Cortex of kidney (tissue), 1 donor: ENCODE data around the gene WWOX.

Experiments used
- DNase-seq: peaks from one replicate; lab custom pipeline; 2025; lab: John Stamatoyannopoulos, UW

Gene WWOX

DNA sequence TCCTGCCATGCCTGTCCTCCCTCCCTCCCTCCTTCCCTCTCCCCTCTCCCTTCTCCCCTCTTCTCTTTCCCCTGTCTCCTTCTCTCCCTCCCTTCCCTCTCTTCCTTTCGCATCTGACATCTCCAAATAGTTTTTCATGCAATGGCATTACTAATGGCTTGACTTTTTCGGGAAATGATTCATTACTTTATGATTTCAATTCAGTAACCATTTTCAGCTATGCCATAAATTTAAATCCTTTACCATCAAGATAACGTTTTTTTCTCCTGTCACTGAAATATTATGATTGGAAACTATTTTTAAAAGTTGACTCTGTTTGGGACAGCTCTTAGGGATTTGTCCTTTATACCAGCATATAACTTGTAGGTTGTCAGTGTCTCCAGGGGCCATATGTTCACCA is 201.0 kb downstream of the WWOX start:
- DNase-seq = no peak

DNA sequence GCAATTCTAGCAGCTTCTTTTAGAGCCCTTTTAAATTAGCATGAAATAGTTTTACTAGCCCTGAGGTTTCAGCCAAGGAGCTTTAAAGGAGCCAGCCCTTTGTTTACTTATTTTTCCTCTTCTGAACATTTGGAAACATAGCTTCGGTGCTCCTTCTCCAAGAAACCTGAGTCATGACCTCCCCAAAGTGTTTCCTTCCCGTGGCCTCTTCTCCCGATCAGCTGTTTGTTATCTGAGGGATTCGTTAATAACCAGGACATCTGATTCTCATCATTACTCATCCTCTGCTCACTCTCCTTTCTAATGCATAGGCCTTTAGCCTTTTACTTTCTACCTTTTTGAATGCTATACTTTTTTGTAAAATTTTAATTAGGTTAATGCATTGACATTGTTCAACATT is 204.5 kb downstream of the WWOX start:
- no peak for DNase-seq

DNA sequence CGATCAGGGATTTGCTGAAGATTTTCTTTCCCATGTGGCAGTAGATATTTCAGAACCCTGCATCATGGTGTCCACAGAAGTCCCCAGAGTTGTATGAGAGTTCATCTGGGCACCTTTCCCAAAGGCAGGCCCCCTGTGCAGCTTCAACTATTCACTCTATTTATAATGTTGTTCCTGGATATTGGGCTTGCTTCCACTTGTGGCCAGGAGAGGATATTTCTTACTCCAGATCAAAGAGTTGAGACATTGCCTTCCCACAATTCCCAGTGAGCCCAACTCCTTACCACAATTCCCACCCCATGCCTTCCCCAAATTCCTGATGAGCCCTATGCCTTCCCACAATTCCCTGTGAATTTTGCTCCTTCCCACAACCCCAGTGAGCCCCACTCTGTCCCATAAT is 206.9 kb downstream of the WWOX start:
- DNase-seq = no peak

DNA sequence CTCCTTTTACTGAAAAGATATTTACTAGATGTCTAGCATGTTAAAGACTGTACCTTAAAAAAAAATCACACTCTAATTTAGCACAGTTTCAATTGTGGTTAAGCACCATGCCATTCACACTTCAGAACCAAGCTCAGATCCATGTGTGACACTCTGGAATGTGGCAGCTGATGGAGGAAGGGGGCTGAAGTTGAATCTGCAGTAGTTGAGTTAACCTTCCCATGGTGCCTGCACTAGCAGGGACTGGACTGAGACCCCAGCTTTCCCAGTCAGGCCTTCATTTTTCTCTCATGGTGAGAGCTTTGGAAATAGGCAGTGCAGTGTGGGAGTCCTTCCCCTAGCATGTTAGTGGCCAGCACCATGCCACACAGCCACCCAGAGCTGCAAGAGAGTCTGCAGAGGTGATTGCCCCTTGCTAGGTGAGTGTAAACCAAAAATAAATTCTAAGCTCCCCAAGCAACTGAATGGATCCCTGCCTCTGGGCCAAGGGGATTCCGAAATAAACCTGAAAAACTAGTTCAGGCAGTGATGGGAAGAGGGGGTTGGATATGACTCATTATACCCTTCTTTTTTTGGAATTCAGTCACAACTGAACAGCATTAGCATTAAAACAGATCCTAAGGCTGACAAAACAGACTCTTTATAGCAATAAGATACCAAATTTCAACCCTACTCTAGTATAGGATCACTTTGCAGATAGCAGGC is 208.5 kb downstream of the WWOX start:
- DNase-seq = no peak

DNA sequence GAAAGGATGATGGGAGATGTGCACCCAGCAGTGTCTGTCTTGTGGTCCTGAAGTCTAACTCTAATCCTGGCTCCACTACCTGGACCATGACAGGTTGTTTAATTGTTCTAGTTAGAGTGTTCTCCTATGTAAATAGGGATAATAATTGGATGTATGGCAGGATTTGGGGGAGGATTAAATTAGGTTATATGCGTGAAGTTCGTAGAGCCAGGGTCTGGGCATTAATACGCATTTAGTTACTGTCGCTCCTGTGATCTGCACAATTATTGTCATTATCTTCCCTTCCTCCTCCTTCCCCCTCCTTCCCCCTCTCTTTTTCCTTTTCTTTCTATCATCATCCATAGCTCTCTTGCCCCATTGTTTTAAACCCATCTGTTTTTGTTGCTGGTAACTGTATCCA is 210.3 kb downstream of the WWOX start:
- DNase-seq = no peak

DNA sequence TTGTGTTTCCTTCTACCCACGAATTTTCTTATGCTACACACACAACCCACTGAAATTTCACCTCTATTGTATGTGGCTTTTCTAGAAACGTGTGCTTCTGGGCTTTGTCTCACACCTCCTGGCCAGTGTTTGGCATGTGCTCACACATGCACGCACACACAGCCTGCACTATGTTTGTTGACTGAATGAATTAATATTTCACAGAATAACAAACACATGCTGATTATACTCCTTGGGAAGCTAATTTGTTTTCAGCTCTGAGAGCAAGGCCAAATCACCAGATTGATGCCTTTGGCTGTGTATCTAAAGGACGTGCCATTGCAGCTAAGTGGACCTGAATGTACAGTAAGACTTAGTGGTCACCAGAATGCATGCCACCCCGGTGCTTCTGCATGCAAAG is 210.7 kb downstream of the WWOX start:
- no peak for DNase-seq

GRCh38 chr16:78310990-78311561 is 211.6 kb downstream of the WWOX start:
- DNase-seq = no peak

DNA sequence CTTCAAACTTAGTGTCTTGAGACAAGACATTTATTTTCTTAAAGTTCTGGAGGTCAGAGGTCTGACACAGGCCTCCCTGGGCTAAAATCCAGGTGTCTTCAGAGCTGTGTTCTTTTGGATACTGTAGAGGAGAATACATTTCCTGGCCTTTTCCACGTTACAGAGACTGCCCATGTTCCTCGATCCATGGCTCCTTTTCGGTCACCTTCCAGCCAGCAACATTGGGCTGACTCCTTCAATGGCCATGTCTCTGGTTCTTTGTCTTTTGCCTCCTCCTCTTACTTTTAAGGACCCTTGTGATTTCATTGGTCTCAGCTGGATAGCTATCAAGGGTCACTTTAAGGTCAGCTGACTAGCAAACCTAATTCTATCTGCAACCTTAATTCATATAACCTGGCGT is 212.4 kb downstream of the WWOX start:
- no peak for DNase-seq

GRCh38 chr16:78317564-78318240 is 218.2 kb downstream of the WWOX start:
- no peak for DNase-seq

- DNase-seq = no peak
Observed at GRCh38 chr16:78321620-78322360, 222.3 kb downstream of the WWOX start.

DNA sequence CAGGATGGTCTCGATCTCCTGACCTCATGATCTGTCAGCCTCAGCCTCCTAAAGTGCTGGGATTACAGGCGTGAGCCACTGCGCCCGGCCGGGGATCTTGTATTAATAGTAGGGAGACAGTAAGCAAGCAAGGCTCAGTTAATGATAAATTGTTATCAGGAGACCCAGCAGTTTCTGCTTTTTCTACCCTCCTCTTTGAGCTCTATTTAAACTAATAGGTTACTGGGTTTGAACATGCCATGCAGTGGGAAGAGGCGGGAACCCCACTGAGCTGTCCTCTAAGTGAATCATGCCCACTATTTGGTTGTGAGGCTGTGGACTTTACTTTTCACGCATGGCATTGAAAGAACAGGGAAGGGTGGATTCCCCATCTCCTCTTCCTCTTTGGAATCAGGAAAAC is 223.9 kb downstream of the WWOX start:
- no peak for DNase-seq

GRCh38 chr16:78324649-78325285 is 225.3 kb downstream of the WWOX start:
- no peak for DNase-seq

GRCh38 chr16:78325468-78326352 is 226.3 kb downstream of the WWOX start:
- DNase-seq = no peak

DNA sequence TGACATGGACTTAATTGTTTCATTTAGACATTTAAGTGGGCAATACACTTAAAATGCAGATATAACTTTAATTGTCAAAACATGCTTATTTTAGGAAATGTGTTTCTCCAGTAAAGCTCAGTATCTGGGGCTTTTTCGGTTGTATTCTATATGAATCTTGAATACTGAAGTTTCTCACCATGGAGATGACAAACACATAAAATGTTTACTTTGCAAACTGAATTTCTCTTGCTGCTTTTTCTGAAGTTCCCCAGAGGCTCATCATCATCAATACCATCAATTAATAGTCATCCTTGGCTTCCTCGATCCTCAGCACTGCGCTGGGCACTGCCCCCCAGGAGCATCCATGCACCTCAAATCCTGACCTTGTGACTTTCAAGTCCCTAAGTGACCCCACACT is 227.3 kb downstream of the WWOX start:
- DNase-seq = no peak

DNA sequence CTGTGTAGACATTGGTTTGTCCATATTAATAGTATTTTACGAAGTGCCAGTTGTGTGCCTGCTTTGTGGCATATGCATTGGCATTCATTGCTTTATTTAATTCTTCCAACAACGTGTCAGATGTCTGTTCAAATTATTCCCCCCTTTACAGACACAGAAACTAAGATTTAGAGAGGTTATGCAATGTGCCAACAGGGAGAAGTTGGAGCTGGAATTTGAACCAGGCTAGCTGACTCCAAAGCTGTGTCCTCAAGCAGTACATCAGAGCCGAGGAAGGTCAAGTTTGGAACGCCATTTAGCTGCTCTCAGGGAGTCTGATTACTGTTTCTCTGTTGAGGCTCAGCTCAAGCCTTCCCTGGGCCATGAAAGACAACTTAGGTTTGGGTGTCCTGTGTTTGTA is 232.3 kb downstream of the WWOX start:
- DNase-seq = no peak

- no peak for DNase-seq
Observed at GRCh38 chr16:78333808-78334207, 234.4 kb downstream of the WWOX start.

DNA sequence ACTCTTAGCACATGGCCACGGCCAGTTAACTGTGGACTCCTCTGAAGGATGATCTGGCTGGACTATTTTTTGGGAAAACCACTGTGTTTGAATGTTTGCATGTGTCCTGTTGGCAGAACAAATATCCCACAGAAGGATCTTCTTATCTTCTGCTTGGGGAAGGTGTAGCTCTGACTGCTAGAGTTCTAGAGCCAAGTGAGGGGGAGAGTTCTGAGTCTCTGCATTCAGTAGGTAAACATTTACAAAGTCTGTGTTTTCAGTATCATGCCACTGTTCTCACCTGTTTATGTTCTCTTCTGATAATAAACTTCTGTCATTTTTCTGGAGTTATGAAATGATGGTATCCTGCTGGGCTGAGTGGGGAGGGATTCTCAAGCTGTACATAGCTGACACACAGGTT is 241.1 kb downstream of the WWOX start:
- DNase-seq = no peak

DNA sequence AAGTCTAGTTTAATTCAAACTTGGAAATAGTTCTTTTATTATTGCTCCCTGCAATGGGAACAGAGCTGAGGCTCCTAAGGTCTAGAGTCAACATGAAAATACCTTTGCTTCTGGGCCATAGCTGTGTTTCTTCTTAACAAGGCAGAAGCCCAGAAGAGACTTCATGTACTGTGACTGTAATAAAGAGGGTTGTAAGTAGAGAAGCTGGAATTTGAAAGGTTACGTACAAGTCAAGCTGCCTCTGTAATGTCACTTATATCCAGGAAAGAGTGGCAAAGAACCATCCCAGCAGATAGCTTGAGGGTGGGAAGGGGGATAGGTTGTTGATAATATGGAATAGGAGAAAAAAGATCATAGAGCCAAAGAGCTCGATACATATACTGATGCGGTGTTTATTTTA is 248.6 kb downstream of the WWOX start:
- DNase-seq = no peak

GRCh38 chr16:78348886-78349285 is 249.4 kb downstream of the WWOX start:
- DNase-seq = no peak

DNA sequence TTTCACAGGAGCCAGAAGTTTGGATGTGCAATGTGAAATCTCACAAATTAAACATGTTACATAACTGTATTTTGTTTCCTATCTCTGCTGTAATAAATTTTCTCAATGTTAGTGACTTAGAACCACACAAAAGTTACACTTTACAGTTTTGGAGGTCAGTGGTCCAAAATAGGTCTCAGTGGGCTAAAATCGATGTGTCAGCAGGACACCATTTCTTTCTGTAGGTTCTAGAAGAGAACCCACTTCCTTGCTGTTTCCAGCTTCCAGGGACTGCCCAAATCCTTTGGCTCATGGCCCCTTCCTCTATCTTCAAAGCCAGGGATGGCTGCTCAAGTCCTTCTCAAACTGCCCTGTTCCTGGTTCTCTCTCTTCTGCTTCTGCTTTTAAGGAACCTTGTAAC is 252.7 kb downstream of the WWOX start:
- DNase-seq = no peak

- no peak for DNase-seq
Observed at GRCh38 chr16:78353640-78354275, 254.3 kb downstream of the WWOX start.
